ENCODE results near the gene MAB21L4.

The MAB21L4 gene

GRCh38 chr2:240911641-240912265, 15.8 kb upstream of the MAB21L4 start:
- no peak for DNase-seq (ENCODE audit: low spot score)

DNA sequence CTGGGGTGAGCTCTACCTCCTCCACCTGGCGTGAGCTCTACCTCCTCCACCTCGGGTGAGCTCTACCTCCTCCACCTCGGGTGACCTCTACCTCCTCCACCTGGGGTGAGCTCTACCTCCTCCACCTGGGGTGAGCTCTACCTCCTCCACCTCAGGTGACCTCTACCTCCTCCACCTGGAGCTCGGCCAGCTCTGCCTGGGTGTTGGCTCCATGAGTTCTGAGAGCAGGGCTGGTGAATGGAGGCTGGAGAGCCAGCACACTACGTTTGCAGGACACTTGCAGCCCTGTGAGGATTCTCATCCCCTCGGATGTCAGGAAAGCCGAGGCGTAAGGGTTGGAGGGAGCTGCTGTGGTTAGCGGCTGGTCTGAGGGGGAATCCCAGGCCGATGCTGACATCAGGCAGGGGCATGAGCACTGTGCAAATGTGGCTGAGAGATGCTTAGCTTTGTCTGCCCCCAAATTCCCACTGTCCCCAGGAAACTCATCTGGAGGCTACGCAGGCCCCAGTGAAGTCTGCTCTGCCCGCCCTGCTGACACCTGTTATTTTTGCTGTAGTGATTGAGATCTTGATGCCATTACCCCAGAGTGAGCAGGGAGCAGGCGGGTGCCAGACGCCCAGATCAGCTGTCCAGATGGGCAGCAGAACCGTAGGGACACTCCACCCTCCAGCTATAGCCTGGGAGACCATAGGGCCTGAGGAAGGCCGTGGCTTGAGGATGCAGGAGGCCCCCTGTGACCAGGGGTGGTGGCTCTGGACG, 13.4 kb upstream of the MAB21L4 start:
- DNase-seq (ENCODE audit: low spot score) = no peak

DNA sequence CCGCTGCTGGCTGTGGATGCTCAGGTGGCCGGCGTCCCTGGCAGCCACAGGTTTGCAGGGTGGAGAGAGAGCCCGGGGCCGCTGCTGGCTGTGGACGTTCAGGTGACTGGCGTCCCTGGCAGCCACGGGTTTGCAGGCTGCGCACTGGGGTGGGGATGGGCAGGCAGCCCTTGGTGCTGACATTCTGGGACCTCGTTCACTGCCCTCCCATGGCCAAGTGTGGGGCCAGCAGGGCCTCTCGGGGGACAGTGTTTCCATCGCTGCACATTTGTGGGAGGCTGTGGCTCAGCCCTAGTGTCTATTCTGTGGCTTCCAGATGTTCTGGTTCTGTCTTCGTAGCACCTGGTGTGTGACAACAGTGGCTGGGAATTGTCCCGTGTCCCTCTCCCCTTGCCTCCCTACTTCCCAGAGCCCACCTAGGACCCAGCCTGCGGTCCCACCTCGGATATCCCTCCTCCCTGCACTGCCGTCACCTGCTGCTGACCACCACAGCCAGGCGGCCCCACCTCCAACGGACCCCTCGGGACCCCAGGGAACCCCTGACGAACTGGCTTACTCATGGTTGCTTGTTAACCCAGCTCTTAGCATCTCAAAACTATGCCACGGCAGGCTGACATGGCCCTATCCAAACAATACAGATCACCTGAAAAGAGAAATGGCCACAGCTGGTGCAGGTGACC, 11.1 kb upstream of the MAB21L4 start:
- no peak for DNase-seq (ENCODE audit: low spot score)

DNA sequence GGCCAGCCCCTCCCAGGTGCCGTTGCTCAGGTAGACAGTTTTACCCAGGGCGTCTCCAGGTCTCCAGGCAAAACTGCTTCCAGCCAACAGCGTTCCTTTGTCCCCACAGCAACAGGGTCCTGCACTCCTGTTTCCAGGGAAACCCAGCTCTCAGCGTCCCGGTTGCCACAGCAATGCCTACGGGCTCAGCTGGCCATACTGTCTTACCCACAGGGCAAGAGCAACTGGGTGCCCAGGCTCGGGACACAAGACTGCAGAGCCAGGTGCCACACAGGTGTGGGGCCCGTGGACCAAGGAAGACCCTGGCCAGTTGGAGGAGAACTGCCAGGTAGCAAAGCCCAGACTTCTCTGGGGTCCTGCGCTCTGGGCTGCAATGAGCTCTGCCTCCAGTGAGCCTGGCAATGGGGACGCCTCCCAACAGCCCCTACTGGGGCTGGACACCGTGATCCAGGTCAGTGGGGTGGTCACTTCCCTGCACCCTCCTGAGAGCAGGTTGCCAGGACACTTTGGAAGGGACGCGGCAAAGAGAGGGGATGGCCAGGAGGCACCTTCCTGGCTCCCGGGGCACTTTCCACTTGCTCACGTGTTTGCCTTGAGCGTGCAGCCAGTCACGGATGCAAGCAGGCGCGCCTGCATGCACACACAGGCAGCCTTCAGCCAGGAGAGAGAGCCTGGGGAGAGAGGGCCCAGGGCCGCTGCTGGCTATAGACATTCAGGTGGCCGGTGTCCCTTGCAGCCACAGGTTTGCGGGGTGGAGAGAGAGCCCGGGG, 10.4 kb upstream of the MAB21L4 start, which contains the start of gene CROCC2:
CROCC2 (plus strand) TSS at position 196 of the 770 bp plus-strand sequence; CDS start at position 374, 178 bp downstream.
- no peak for DNase-seq (ENCODE audit: low spot score)

- DNase-seq (ENCODE audit: low spot score) = peak; percentile 72
Measured at GRCh38 chr2:240905176-240905781, 9.3 kb upstream of the MAB21L4 start.

DNA sequence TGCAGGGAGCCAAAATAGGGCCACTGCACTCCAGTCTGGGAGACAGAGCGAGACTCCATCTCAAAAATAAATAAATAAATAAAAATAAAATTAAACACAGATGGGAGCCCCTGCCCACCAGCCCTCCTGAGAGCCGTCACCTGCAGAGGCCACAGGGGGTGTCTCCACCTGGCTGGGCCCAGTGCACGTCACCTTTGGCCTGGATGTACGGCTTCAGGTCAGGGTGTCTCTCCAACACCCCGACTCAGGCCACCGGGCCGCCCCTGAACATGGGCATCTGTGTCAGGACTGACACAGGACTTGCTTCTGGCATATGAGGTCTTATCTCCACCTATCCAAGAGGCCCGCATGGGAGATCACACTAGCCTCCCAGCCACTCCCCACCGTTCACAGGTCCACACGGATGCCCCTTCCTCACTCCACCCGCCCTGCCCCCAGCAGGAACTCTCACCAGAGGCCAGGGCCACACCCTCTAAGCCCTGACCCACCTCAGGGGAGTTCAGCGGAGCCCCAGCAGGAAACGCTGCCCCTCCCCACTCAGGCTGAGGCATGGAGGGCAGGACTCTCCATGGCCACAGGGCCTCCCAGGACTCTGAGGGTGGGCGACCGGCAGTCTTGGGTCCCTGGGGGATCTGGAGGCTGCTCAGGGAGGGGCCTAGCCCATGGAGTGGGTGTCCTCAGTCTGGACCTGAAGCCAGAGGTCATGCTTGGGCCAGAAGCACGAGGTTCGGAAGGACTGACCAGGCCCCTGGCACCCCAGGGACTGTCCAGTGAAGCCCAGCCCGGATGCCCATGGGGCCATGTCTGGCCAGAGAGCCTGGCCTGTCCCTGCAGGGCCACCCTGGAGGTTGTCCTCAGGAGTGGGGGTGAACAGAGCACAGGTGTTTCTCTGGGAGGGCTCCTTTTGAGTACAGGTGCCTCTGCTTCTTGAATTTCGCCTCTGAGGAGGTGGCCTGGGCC, 8.5 kb upstream of the MAB21L4 start:
- no peak for DNase-seq (ENCODE audit: low spot score)

- no peak for DNase-seq (ENCODE audit: low spot score)
Measured at GRCh38 chr2:240903191-240904060, 7.5 kb upstream of the MAB21L4 start.

GRCh38 chr2:240902615-240903041, 6.7 kb upstream of the MAB21L4 start:
- no peak for DNase-seq (ENCODE audit: low spot score)

DNA sequence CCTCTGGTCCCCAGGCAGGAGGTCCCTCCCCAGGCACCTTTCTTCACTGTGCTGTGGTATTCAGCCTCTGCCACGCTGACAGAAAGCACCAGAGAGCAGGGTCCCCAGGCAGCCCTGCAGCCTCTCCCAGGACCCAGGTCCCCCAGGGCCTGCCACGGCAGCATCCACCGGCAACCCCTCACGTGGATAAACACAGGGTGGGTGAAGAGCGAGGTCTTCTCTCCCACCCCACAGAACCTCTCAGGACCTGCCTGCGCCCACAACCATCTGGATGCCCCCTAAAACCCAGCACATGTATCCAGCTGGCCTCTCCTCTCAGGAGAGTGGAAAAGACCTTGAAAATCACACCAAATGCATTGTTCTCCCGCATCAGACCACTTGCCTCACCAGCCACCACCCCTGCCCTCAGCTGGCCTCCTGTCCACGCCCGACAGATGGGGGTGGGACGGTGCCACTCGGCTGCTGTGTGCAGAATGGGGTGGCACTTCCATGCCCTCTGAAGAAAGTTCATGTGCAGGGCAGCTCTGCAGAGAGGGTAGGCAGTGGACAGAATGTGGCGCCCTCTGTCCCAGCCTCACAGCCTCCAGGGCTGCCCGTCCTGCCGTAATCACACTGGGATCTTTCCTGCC, 6.1 kb upstream of the MAB21L4 start:
- DNase-seq (ENCODE audit: low spot score) = no peak

DNA sequence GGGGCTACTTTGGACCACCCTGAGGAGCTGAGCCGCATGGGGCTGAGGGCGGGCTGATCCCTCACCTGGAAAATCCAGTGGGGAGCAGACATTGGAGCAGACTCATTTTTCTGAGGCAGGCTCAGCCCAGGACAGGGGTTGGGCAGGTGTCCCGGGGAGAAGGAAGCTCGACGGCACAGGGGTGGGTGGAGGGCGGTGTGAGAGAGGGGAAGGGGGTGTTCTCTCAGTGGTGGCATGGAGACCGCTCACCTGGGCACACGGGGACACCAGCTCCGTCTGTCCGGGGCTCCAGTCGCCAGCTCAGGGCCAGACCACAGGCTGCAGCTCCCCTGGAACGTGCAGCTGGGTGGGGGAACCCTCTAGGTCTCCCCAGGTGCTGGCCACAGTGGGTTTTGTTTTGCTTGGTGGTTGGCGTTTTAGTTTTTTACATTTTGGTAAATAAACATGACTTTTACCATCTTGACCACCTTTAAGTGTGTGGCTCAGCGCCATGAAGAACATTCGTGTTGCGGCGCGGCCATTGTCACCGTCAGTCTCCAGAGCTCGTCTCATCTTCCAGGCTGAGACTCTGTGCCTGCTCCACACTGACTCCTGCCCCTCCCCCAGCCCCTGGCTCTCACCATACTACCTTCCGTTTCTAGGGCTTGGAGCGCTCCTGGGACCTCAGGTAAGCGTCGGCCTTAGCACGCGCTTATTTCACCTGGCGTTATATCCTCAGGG, 4.3 kb upstream of the MAB21L4 start:
- no peak for DNase-seq (ENCODE audit: low spot score)

DNA sequence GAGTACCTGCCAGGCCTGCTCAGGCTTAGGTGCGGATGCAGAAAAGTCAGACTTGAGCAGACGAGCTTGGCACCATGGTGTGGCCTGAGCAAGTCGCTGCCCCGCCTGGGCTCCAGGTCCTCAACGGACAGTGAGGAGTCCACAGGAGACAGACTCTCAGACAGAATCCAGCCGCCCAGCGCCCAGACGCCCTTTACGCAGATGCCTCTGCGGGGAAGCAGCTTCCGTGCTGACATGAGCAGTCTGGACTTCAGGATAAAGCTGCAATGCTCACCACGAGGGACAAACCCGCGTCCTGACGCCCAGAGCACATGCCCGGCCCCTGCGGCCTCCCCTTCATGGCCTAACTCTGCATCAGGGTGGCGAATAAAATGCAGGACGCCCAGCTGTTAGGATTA, 3.5 kb upstream of the MAB21L4 start:
- no peak for DNase-seq (ENCODE audit: low spot score)

DNA sequence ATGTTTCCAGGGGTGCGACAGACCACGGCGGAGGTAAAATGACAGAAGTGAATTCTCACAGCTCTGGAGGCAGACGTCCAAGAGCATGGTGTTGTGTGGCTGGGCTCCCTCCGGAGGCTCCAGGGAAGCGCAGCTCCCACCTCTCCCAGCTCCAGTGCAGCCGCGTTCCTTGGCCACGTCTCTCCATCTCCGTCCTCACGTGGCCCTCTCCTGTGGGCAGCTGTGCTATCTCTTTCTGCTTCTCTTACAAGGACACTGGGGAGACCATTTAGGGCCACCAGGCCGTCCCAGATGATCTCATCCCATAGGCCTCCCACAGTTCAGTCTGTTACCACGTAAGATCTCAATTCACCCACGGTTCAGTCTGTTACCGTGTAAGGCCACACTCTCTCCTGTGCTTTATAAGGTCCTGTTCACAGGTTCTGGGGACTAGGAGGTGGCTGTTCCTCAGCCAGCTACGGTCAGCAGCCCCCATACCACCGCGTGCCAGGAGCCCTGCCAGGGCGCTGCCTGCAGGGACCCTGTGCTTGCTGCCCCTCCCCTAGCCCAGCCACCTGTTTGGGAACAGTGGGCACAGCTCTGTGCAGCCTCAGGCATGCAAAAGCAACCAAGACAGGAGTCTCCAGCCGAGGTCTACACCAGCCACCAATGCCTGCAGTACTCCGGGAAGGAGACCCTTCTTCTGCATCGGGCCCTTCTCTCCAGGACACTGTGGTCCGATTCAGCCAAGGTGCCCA, 2.9 kb upstream of the MAB21L4 start:
- DNase-seq (ENCODE audit: low spot score) = no peak

- no peak for DNase-seq (ENCODE audit: low spot score)
Measured at GRCh38 chr2:240898108-240898730, 2.3 kb upstream of the MAB21L4 start.

GRCh38 chr2:240896871-240897692, 1.1 kb upstream of the MAB21L4 start:
- DNase-seq (ENCODE audit: low spot score) = no peak

- no peak for DNase-seq (ENCODE audit: low spot score)
Measured at GRCh38 chr2:240896394-240896793, 438 bp upstream of the MAB21L4 start.

GRCh38 chr2:240894836-240895558, 959 bp downstream of the MAB21L4 start:
- no peak for DNase-seq (ENCODE audit: low spot score)
